Transverse colon (tissue), 4 donors: ENCODE measurements around the gene SPATA13.
"Not testable (repeated sequence)": the region's sequence is repeated elsewhere in the genome, so short reads cannot be mapped to it uniquely, and the experiment has no call there.

ENCODE experiments used
- EP300 ChIP-seq: sonication (generic); formaldehyde crosslinking; IDR thresholded peaks from one replicate; pipeline ENCODE4 v1.6.1; 2017; ENCODE audit warnings: antibody characterized with exemption, low read depth
- POLR2A ChIP-seq: fragments of 450-650 bp; IDR thresholded peaks from one replicate; pipeline ENCODE4 v1.6.1; 2016; ENCODE audit warnings: antibody characterized with exemption, mild to moderate bottlenecking, moderate library complexity
- POLR2AphosphoS5 ChIP-seq, 3 donors: sonication (generic); formaldehyde crosslinking; IDR thresholded peaks; one replicate each; pipeline ENCODE4 v1.6.1; 2016; ENCODE audit warnings: antibody characterized with exemption in 3 of 3
- TF ChIP-seq, protein P1 (sequence below), 5 experiments: fragments of 200-600 bp in 3 of 5; fragments of 450-650 bp in 2 of 5; sonication (generic) in 3 of 5; IDR thresholded peaks; 1 replicate in 2 of 5; 2 replicates in 3 of 5; pipeline ENCODE4 v1.5.1; 2016 to 2017; ENCODE audit warnings: antibody characterized with exemption in 5 of 5, inconsistent platforms in 3 of 5, mild to moderate bottlenecking in 2 of 5, moderate library complexity in 1 of 5

DNA sequence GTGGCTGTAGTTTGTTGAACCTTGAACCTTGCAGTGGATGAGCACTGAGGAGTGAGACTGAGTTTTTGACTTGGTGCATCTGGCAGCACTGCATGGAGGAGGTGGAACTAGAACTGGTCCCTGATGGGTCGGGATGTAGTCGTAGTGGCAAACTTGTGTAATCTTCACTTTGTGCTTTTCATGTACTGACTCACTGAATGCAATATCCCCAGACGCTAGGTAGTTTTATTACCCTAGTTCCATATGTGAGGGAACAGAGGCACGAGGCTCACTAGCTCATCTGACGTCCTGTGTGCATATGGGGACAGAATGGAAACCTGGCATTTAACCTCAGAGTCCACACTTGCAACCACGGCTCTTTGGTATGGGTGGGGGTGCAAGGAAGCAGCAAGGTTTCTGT lies 159.1 kb downstream of the SPATA13 start:
- TF ChIP-seq, protein P1, sequence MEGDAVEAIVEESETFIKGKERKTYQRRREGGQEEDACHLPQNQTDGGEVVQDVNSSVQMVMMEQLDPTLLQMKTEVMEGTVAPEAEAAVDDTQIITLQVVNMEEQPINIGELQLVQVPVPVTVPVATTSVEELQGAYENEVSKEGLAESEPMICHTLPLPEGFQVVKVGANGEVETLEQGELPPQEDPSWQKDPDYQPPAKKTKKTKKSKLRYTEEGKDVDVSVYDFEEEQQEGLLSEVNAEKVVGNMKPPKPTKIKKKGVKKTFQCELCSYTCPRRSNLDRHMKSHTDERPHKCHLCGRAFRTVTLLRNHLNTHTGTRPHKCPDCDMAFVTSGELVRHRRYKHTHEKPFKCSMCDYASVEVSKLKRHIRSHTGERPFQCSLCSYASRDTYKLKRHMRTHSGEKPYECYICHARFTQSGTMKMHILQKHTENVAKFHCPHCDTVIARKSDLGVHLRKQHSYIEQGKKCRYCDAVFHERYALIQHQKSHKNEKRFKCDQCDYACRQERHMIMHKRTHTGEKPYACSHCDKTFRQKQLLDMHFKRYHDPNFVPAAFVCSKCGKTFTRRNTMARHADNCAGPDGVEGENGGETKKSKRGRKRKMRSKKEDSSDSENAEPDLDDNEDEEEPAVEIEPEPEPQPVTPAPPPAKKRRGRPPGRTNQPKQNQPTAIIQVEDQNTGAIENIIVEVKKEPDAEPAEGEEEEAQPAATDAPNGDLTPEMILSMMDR (IDR thresholded peaks at IDR 0.05): not testable (repeated sequence)
- not testable (repeated sequence) for TF ChIP-seq POLR2AphosphoS5 (IDR thresholded peaks at IDR 0.05); POLR2A; EP300
